ENCODE results near the gene ACSL4. TPM values are rescaled to one million over a fixed set of nuclear protein-coding genes. Genes with fewer than 3 reads are reported as not detected.

Gene ACSL4
- total RNA-seq, 2 donors from 2014 or later = 22.9 to 118 TPM

DNA sequence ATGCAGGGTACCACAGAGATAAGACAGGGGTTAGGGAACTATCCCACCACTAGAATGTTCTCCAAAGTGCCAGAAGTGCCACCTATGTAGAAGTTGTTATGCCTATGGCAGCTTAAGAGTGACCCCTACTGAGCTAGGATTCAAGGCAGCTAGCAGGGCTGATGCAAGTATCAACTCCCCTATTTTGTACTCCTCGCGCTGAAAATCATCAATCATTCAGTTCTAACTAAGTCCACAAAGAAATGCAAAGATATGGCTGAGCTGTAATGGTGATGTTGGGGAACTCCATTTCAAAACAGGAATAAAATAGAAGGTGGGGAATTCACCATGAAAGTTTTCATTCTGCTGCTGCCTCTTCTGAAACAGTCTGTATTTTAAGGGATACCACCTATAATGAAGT is 13.8 kb downstream of the ACSL4 start:
- WGBS = 71% methylated on average over 2 of the region's 2 CpGs
- Histone ChIP-seq H3K27me3 (replicated peaks; ENCODE audit: insufficient read depth) (no peaks in the 10 kb centered on the region), H3K9me3 (no peaks in the 10 kb centered on the region), H3K4me3 (no peak overlapping the region), H3K27ac (no peak overlapping the region), H3K36me3 (no peaks in the 10 kb centered on the region), H3K4me1 (replicated peaks) (no peaks in the 10 kb centered on the region)
- TF ChIP-seq POLR2A (IDR thresholded peaks at IDR 0.05) (no peak), CTCF (IDR thresholded peaks at IDR 0.05) (no peak), POLR2AphosphoS5 (IDR thresholded peaks at IDR 0.05) (no peak)
- DNase-seq (ENCODE audit: low spot score) = no peak
- intact Hi-C loops (cut with DNase I) = loop anchor here (10.0 kb wide), 1 partner anchor 136 kb away; no protein-coding TSS in a partner anchor

DNA sequence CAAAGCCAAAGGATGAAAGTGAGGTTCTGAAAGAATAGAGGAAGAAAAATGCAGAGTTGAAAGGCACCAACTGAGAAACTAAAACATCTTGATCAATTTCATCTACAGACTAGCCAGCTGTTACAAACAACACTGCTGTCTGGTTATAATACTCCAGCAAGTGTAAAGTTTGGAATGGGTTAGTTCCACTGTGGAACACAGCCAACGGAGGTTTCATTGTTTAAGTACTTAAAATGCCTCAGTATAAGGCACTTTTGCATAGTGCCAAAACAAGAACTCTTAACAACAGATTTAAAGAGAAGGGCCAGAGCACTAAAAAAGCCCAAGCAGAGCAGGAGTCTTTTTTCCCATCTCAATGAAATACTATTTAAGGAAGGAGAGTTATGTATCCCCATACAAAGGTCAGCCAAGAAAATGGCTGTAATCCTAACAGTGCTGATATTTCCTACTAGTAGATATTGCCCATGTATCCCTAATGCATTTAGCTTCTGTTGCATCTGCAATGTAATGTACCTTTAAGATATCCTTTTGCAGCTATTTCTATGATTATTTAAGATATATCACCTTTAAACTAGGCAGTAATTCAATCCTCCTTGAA is 16.5 kb downstream of the ACSL4 start:
- 11% methylated on average over 1 of the region's 1 CpG for WGBS
- Histone ChIP-seq H3K4me3 (no peak overlapping the region), H3K36me3 (no peaks in the 10 kb centered on the region), H3K9me3 (no peaks in the 10 kb centered on the region), H3K4me1 (replicated peaks) (no peaks in the 10 kb centered on the region), H3K27ac (no peak overlapping the region), H3K27me3 (replicated peaks; ENCODE audit: insufficient read depth) (no peaks in the 10 kb centered on the region)
- DNase-seq (ENCODE audit: low spot score) = no peak
- intact Hi-C loops (cut with DNase I) = loop anchor here (10.0 kb wide), 1 partner anchor 138 kb away; no protein-coding TSS in a partner anchor
- no peak for TF ChIP-seq CTCF (IDR thresholded peaks at IDR 0.05)
- no peak for TF ChIP-seq POLR2A (IDR thresholded peaks at IDR 0.05)

- TF ChIP-seq CTCF (IDR thresholded peaks at IDR 0.05) = no peak
- no peak for TF ChIP-seq POLR2AphosphoS5 (IDR thresholded peaks at IDR 0.05)
- TF ChIP-seq POLR2A (IDR thresholded peaks at IDR 0.05) = no peak
- no peaks in the 10 kb centered on the region for H3K4me1 ChIP-seq (replicated peaks)
- H3K9me3 ChIP-seq = no peaks in the 10 kb centered on the region
- DNase-seq (ENCODE audit: low spot score) = no peak
- H3K27me3 ChIP-seq (replicated peaks; ENCODE audit: insufficient read depth) = no peaks in the 10 kb centered on the region
- intact Hi-C loops (cut with DNase I) = loop anchor here (10.0 kb wide), 1 partner anchor 140 kb away; no protein-coding TSS in a partner anchor
- no peak overlapping the region for H3K4me3 ChIP-seq
- WGBS = 30% methylated on average over 1 of the region's 1 CpG
- no peak overlapping the region for H3K27ac ChIP-seq
- no peaks in the 10 kb centered on the region for H3K36me3 ChIP-seq
Measured at GRCh38 chrX:109714340-109714958, 18.6 kb downstream of the ACSL4 start.

- intact Hi-C loops (cut with DNase I) = loop anchor here (10.0 kb wide), 1 partner anchor 145 kb away; no protein-coding TSS in a partner anchor
- Histone ChIP-seq H3K4me1 (replicated peaks) (no peaks in the 10 kb centered on the region), H3K27ac (no peak overlapping the region), H3K36me3 (no peaks in the 10 kb centered on the region), H3K27me3 (replicated peaks; ENCODE audit: insufficient read depth) (no peaks in the 10 kb centered on the region), H3K9me3 (no peaks in the 10 kb centered on the region), H3K4me3 (no peak overlapping the region)
- DNase-seq (ENCODE audit: low spot score) = no peak
- 70% methylated on average over 2 of the region's 2 CpGs for WGBS
- TF ChIP-seq CTCF (IDR thresholded peaks at IDR 0.05) = no peak
- TF ChIP-seq POLR2A (IDR thresholded peaks at IDR 0.05) = no peak
- TF ChIP-seq POLR2AphosphoS5 (IDR thresholded peaks at IDR 0.05) = no peak
Measured at GRCh38 chrX:109710181-109710580, 22.9 kb downstream of the ACSL4 start.

Measured in prostate gland (tissue), 2 donors.